K562 (cell line): ENCODE measurements around the gene GARIN5B. TPM values are rescaled to one million over a fixed set of nuclear protein-coding genes. Genes with fewer than 3 reads are reported as not detected.

ENCODE experiments used
- CBFA2T2 ChIP-seq: fragments of 450-650 bp; conservative IDR thresholded peaks from 2 replicates; pipeline ENCODE4 v1.6.1; 2017; ENCODE audit warnings: mild to moderate bottlenecking
- ELF2 ChIP-seq: fragments of 250-450 bp; sonication (Bioruptor Pico); IDR thresholded peaks from 2 replicates; pipeline ENCODE4 v1.5.0; 2021; ENCODE audit warnings: mild to moderate bottlenecking
- FOXM1 ChIP-seq, 2 experiments: fragments of 450-650 bp in 1 of 2; sonication (generic) in 1 of 2; formaldehyde crosslinking in 1 of 2; IDR thresholded peaks; 2 replicates each; pipeline versions ENCODE4 v1.6.1 to v1.9.0; 2017 to 2022; ENCODE audit warnings: low read depth in 2 of 2, mild to moderate bottlenecking in 2 of 2, missing genetic modification reagents in 1 of 2, moderate library complexity in 1 of 2
- HMBOX1 ChIP-seq: sonication (generic); IDR thresholded peaks from 2 replicates; pipeline ENCODE4 v1.6.1; 2016
- IRF9 ChIP-seq: fragments of 450-650 bp; IDR thresholded peaks from 2 replicates; pipeline ENCODE4 v1.6.1; 2016; ENCODE audit warnings: missing biosample characterization, missing genetic modification characterization
- RBM22 ChIP-seq: fragments of 200-400 bp; formaldehyde crosslinking; IDR thresholded peaks from 2 replicates; pipeline ENCODE4 v1.6.1; 2018; ENCODE audit warnings: low read length, low read depth; ENCODE audit not compliant: poor library complexity, severe bottlenecking
- RNF219 ChIP-seq: fragments of 250-450 bp; sonication (Bioruptor Pico); IDR thresholded peaks from 2 replicates; pipeline ENCODE4 v1.5.0; 2022; ENCODE audit warnings: mild to moderate bottlenecking
- SNRNP70 ChIP-seq: fragments of 200-400 bp; formaldehyde crosslinking; optimal IDR thresholded peaks from 2 replicates; pipeline ENCODE3; 2017; ENCODE audit warnings: low read depth, low read length
- SOX6 ChIP-seq: fragments of 450-650 bp; IDR thresholded peaks from 2 replicates; pipeline ENCODE4 v1.6.1; 2014; ENCODE audit warnings: mild to moderate bottlenecking
- THAP12 ChIP-seq: fragments of 250-450 bp; sonication (Bioruptor Pico); IDR thresholded peaks from 2 replicates; pipeline ENCODE4 v1.9.0; 2021; ENCODE audit warnings: mild to moderate bottlenecking, inconsistent platforms
- TRIM25 ChIP-seq: fragments of 450-650 bp; IDR thresholded peaks from 2 replicates; pipeline ENCODE4 v1.7.0; 2016; ENCODE audit warnings: borderline replicate concordance
- ZNF143 ChIP-seq: sonication (generic); formaldehyde crosslinking; IDR thresholded peaks from 2 replicates; pipeline ENCODE4 v1.9.0; 2022; ENCODE audit warnings: mild to moderate bottlenecking, missing genetic modification reagents
- ZNF592 ChIP-seq: fragments of 450-650 bp; IDR thresholded peaks from 2 replicates; pipeline ENCODE4 v1.6.1; 2017; ENCODE audit warnings: antibody characterized with exemption, mild to moderate bottlenecking
- ZZZ3 ChIP-seq: fragments of 450-650 bp; IDR thresholded peaks from 2 replicates; pipeline ENCODE4 v1.6.1; 2016; ENCODE audit warnings: antibody characterized with exemption, mild to moderate bottlenecking, moderate library complexity
- polyA plus RNA-seq, 8 experiments: library from polyadenylated mRNA; depleted of rRNA in 4 of 8; stranded (reverse) in 5 of 8; unstranded in 3 of 8; fragments of >200 nt; fragmentation: Nextera tagmentation in 2 of 8; fragmentation: Illumina TruSeq in 1 of 8; extraction: Ambion mirVana in 2 of 8; extraction: Trizol in 1 of 8; gene quantifications; 2 replicates each; pipeline versions ENCODE4 v1.2.1 to v1.2.3, GENCODE V29; 2011 to 2014; ENCODE audit warnings: inconsistent platforms in 1 of 8, missing spikeins in 1 of 8
- total RNA-seq, 7 experiments: library from RNA; depleted of rRNA in 6 of 7; stranded (reverse); fragments of >200 nt in 6 of 7; fragmentation: Illumina TruSeq in 2 of 7; extraction: Trizol in 2 of 7; gene quantifications; 2 replicates each; pipeline versions ENCODE4 v1.2.1 to v1.2.3, GENCODE V29; 2011 to 2021; ENCODE audit warnings: low replicate concordance in 1 of 7

Gene GARIN5B
- total and polyA plus RNA-seq, 9 of the 15 experiments (the other 6 are each of a cell fraction or from before 2014, with no cell fraction given): not detected

GRCh38 chr19:55408533-55408872 is 45.4 kb upstream of the GARIN5B start (continued):
- no peak for TF ChIP-seq RNF219 (CRISPR knock-in tag)
- TF ChIP-seq FOXM1 (IDR thresholded peaks at IDR 0.05; ENCODE audit: low read depth): no peak
- no peak for TF ChIP-seq FOXM1 (CRISPR knock-in tag; IDR thresholded peaks at IDR 0.05; ENCODE audit: low read depth)
- TF ChIP-seq THAP12 (CRISPR knock-in tag): 0 out of 2 replicates have a peak, but pooled peaks have one; percentile 27
- peak; percentile 86 for TF ChIP-seq ZNF592
- no peak for TF ChIP-seq ZNF143 (CRISPR knock-in tag)
- 0 out of 2 replicates have a peak, but pooled peaks have one; percentile 53 for TF ChIP-seq TRIM25
- TF ChIP-seq IRF9 (tag): no peak
- TF ChIP-seq ZZZ3: no peak
- no peak for TF ChIP-seq CBFA2T2
- no peak for TF ChIP-seq HMBOX1
- no peak for TF ChIP-seq RBM22
- no peak for TF ChIP-seq SOX6
- no peak for TF ChIP-seq ELF2 (CRISPR knock-in tag)
- TF ChIP-seq SNRNP70: no peak
